HepG2 (cell line): ENCODE measurements around the gene PDHA2. TPM values are rescaled to one million over a fixed set of nuclear protein-coding genes. Genes with fewer than 3 reads are reported as not detected.

Experiments used
- ATAC-seq: fragments of 200-7000 bp; cut with Tn5 transposase; 3 replicates; pipeline ENCODE4 v1.9.1; 2020; ENCODE audit warnings: mild to moderate bottlenecking, moderate library complexity
- BruUV-seq: library from RNA; stranded (reverse); fragments of 400-500 nt; replicated peaks from 2 replicates; lab custom pipeline; 2021; lab: Mats Ljungman, UMichigan
- CTCF ChIA-PET: fragments of 300-600 bp; formaldehyde crosslinking; extraction: SDS; loops from one replicate; lab custom pipeline; 2021; ENCODE audit warnings: low total read pairs, inconsistent platforms, low intra/inter-chr PET ratio; lab: Yijun Ruan, JAX
- POLR2A ChIA-PET: fragments of 350-600 bp; sonication (Branson Sonifier 250); formaldehyde crosslinking; loops from one replicate; lab custom pipeline; 2020; ENCODE audit warnings: antibody characterized with exemption, inconsistent platforms; lab: Yijun Ruan, JAX
- DNase-seq: peaks from one replicate; pipeline ENCODE4 v3.0.0-alpha.2; 2015; ENCODE audit warnings: low spot score
- FAIRE-seq: peaks from 3 replicates; lab custom pipeline; 2011; peaks lifted over from hg19 to GRCh38; lab: Jason Lieb, UNC
- H2AFZ ChIP-seq: one replicate; pipeline ENCODE4 v1.6.1; 2011; ENCODE audit warnings: low read length, inconsistent platforms
- H3K27ac ChIP-seq: fragments of 300-600 bp; 3 replicates; pipeline ENCODE4 v1.8.0; 2011; ENCODE audit warnings: mixed run types, mild to moderate bottlenecking, mixed read lengths, low read length, inconsistent platforms; ENCODE audit not compliant: insufficient read depth; ENCODE audit errors: extremely low read length
- H3K27me3 ChIP-seq, 2 experiments: fragments of 200-600 bp in 1 of 2; 2 replicates in 1 of 2; 3 replicates in 1 of 2; pipeline versions ENCODE4 v1.6.0 to v1.8.0; 2011; ENCODE audit warnings: low read length in 2 of 2, mild to moderate bottlenecking in 2 of 2, moderate library complexity in 2 of 2, inconsistent platforms in 1 of 2; ENCODE audit not compliant: insufficient read depth in 2 of 2, control insufficient read depth in 1 of 2
- H3K36me3 ChIP-seq, 2 experiments: fragments of 200-600 bp in 1 of 2; replicated peaks in 1 of 2; 2 replicates in 1 of 2; 3 replicates in 1 of 2; pipeline versions ENCODE4 v1.5.1 to v1.8.0; 2011; ENCODE audit warnings: low read length in 2 of 2, inconsistent platforms in 1 of 2; ENCODE audit not compliant: insufficient read depth in 2 of 2, control insufficient read depth in 1 of 2
- H3K4me1 ChIP-seq: 2 replicates; pipeline ENCODE4 v1.5.1; 2012; ENCODE audit warnings: low read length, inconsistent platforms; ENCODE audit not compliant: insufficient read depth
- H3K4me2 ChIP-seq: 2 replicates; pipeline ENCODE4 v1.6.0; 2011; ENCODE audit warnings: low read depth, low read length, inconsistent platforms
- H3K4me3 ChIP-seq, 3 experiments: fragments of 200-600 bp in 1 of 3; sonication (generic), shearing (Covaris generic) in 1 of 3; replicated peaks in 1 of 3; 2 replicates each; pipeline ENCODE4 v1.5.1; 2011 to 2016; ENCODE audit warnings: low read length in 3 of 3, inconsistent platforms in 2 of 3, low read depth in 2 of 3, mild to moderate bottlenecking in 2 of 3, control low read depth in 1 of 3, mixed read lengths in 1 of 3; ENCODE audit not compliant: insufficient read depth in 1 of 3
- H3K79me2 ChIP-seq: one replicate; pipeline ENCODE4 v1.6.1; 2011; ENCODE audit warnings: low read length, inconsistent platforms; ENCODE audit not compliant: insufficient read depth
- H3K9ac ChIP-seq: 2 replicates; pipeline ENCODE4 v1.6.0; 2011; ENCODE audit warnings: mild to moderate bottlenecking, low read depth, low read length, inconsistent platforms; ENCODE audit not compliant: insufficient read depth
- H3K9me3 ChIP-seq: 2 replicates; pipeline ENCODE4 v1.5.1; 2012; ENCODE audit warnings: mild to moderate bottlenecking, low read length
- H4K20me1 ChIP-seq: 2 replicates; pipeline ENCODE4 v1.6.0; 2011; ENCODE audit warnings: inconsistent platforms, mild to moderate bottlenecking, low read length, moderate library complexity; ENCODE audit not compliant: insufficient read depth
- ARID2 ChIP-seq: sonication (generic); formaldehyde crosslinking; IDR thresholded peaks from 2 replicates; pipeline ENCODE4 v1.8.1; 2022; ENCODE audit warnings: mild to moderate bottlenecking, missing genetic modification reagents, borderline replicate concordance
- ETV5 ChIP-seq: IDR thresholded peaks from 2 replicates; pipeline ENCODE4 v1.6.1; 2018; ENCODE audit warnings: missing biosample characterization, missing genetic modification reagents, inconsistent platforms, borderline replicate concordance
- GATA4 ChIP-seq: sonication (generic); IDR thresholded peaks from 2 replicates; pipeline ENCODE4 v1.6.1; 2016; ENCODE audit warnings: antibody characterized with exemption, low read depth, borderline replicate concordance
- GLI4 ChIP-seq: sonication (generic); formaldehyde crosslinking; IDR thresholded peaks from 2 replicates; pipeline ENCODE4 v1.5.1; 2020; ENCODE audit warnings: missing genetic modification reagents, mild to moderate bottlenecking, moderate library complexity, borderline replicate concordance
- GTF3A ChIP-seq: sonication (generic); formaldehyde crosslinking; conservative IDR thresholded peaks from 2 replicates; pipeline ENCODE4 v1.4.0; 2020; ENCODE audit warnings: mild to moderate bottlenecking, missing genetic modification reagents
- MNT ChIP-seq: fragments of 450-650 bp; IDR thresholded peaks from 2 replicates; pipeline ENCODE4 v1.6.1; 2016
- PHF5A ChIP-seq: IDR thresholded peaks from one replicate; pipeline ENCODE4 v1.6.1; 2018; ENCODE audit warnings: low read depth, missing genetic modification reagents; ENCODE audit not compliant: unreplicated experiment
- POLR2AphosphoS2 ChIP-seq: IDR thresholded peaks from 2 replicates; pipeline ENCODE4 v1.6.1; 2011; ENCODE audit warnings: low read depth, low read length, improper control_type of control experiment
- RELA ChIP-seq: sonication (generic); formaldehyde crosslinking; IDR thresholded peaks from 2 replicates; pipeline ENCODE4 v1.4.0; 2020; ENCODE audit warnings: missing genetic modification reagents
- SMAD3 ChIP-seq: sonication (generic); formaldehyde crosslinking; IDR thresholded peaks from 2 replicates; pipeline ENCODE4 v1.4.0; 2020; ENCODE audit warnings: missing genetic modification reagents
- SP5 ChIP-seq: IDR thresholded peaks from 2 replicates; pipeline ENCODE4 v1.6.1; 2016; ENCODE audit warnings: low read depth, borderline replicate concordance
- ZNF710 ChIP-seq: sonication (generic); formaldehyde crosslinking; IDR thresholded peaks from 2 replicates; pipeline ENCODE4 v1.5.0; 2020; ENCODE audit warnings: mild to moderate bottlenecking, missing genetic modification reagents, borderline replicate concordance
- ZNF775 ChIP-seq: sonication (generic); formaldehyde crosslinking; IDR thresholded peaks from 2 replicates; pipeline ENCODE4 v1.4.0; 2020; ENCODE audit warnings: missing genetic modification reagents, mild to moderate bottlenecking, moderate library complexity, borderline replicate concordance
- WGBS: methylation state at CpG from one replicate; pipeline ENCODE4 v1.1.6; 2017; ENCODE audit warnings: low lambda C conversion rate; 5-methylcytosine and 5-hydroxymethylcytosine counted together
- in situ Hi-C: cut with HindIII; loops from 2 replicates; pipeline ENCODE4 v1.10.0; 2017; ENCODE audit warnings: low pct_unique_long_range_greater_than_20kb; ENCODE audit not compliant: extremely low pct_ligation_motif_present
- intact Hi-C: fragments of 100-400 bp; cut with micrococcal nuclease; formaldehyde crosslinking; loops from one replicate; pipeline ENCODE4 v1.10.0; 2022; ENCODE audit not compliant: unreplicated experiment
- polyA plus RNA-seq, 8 experiments: library from polyadenylated mRNA; depleted of rRNA in 3 of 8; stranded (reverse) in 7 of 8; unstranded in 1 of 8; fragments of >200 nt; fragmentation: Illumina TruSeq in 4 of 8; extraction: Trizol in 4 of 8; gene quantifications; 2 replicates each; pipeline versions ENCODE4 v1.2.1 to v1.2.3, GENCODE V29; 2011 to 2016; ENCODE audit warnings: low read depth in 4 of 8, missing spikeins in 1 of 8, mixed read lengths in 1 of 8; ENCODE audit not compliant: insufficient read depth in 1 of 8
- total RNA-seq, 5 experiments: library from RNA; depleted of rRNA; stranded (reverse); fragments of >200 nt; fragmentation: Illumina TruSeq; extraction: Trizol; gene quantifications; 2 replicates each; pipeline ENCODE4 v1.2.3, GENCODE V29; 2016; ENCODE audit warnings: low read depth in 1 of 5

PDHA2 gene
- total and polyA plus RNA-seq, 2 of the 13 experiments (the other 11 are each of a cell fraction or from before 2014, with no cell fraction given): not detected

- Histone ChIP-seq H3K9me3 (peaks cover 26% of the 10 kb centered on the region), H3K4me1 (no peaks in the 10 kb centered on the region), H3K36me3 (no peaks in the 10 kb centered on the region), H3K27ac (no peak overlapping the region), H3K4me3 (no peak overlapping the region), H2AFZ (no peak overlapping the region), H3K79me2 (no peaks in the 10 kb centered on the region), H4K20me1 (no peaks in the 10 kb centered on the region), H3K9ac (no peak overlapping the region), H3K27me3 (no peaks in the 10 kb centered on the region), H3K4me2 (no peak overlapping the region)
- no TSS peak for BruUV-seq
- ChIA-PET CTCF (no interaction called here), POLR2A (no interaction called here)
- ATAC-seq (no peak), FAIRE-seq (no peak), DNase-seq (no peak)
- 11% methylated on average over 3 of the region's 3 CpGs for WGBS
- in situ Hi-C loops: no loop called here
- TF ChIP-seq GLI4 (CRISPR knock-in tag) (no peak), PHF5A (no peak), SP5 (no peak), ETV5 (no peak), POLR2AphosphoS2 (no peak), ARID2 (CRISPR knock-in tag) (no peak), MNT (no peak), GATA4 (no peak), ZNF775 (CRISPR knock-in tag) (no peak), ZNF710 (CRISPR knock-in tag) (no peak), GTF3A (CRISPR knock-in tag) (no peak), RELA (CRISPR knock-in tag) (no peak), SMAD3 (CRISPR knock-in tag) (no peak)
- intact Hi-C loops: no loop called here
These were observed 41.2 kb upstream of the PDHA2 start for GRCh38 chr4:95798727-95799126.
